Measurements from ENCODE around the gene DGKQ. TPM values are rescaled to one million over a fixed set of nuclear protein-coding genes. Genes with fewer than 3 reads are reported as not detected.
"Not testable (repeated sequence)": the region's sequence is repeated elsewhere in the genome, so short reads cannot be mapped to it uniquely, and the experiment has no call there.

Gene DGKQ
- total and polyA plus RNA-seq, 2 donors from 2014 or later, result 3.5 to 13.7 TPM

DNA sequence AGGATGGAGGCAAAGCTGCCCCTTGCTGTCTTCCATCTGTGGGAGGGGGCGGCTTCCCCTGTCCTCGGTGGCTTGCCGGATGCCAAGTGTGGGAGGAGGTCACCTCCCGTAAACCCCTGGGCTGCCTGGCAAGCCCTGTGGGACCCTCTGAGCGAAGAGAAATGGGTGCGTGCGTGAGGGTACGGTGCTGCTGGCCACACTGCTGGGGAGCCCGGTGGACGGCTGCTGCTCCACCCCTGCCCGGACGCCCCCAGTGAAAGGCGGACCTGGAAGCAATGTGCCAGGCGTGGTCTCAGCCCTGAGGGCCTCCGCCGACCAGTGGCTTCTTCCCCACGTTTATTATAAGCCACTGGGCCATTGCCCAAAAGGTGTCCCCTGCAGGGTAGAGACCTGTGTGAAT is 8.9 kb upstream of the DGKQ start:
- Histone ChIP-seq H3K4me1 (ENCODE audit: control insufficient read depth in 2 of 3, insufficient read depth in 2 of 3, low read depth in 1 of 3, low read length in 3 of 3) (peaks cover 0 to 11% (median 6%) of the 10 kb centered on the region in 3 donors), H3K9me3 (ENCODE audit: control insufficient read depth in 2 of 3, insufficient read depth in 1 of 3, low read length in 3 of 3) (no peaks in the 10 kb centered on the region), H3K27ac (ENCODE audit: low read depth in 2 of 2, low read length in 2 of 2) (no peak overlapping the region), H3K4me3 (ENCODE audit: low read length in 3 of 3) (no peak overlapping the region), H3K36me3 (ENCODE audit: control insufficient read depth in 2 of 3, insufficient read depth in 3 of 3, low read length in 3 of 3) (no peaks in the 10 kb centered on the region), H3K9ac (ENCODE audit: low read length in 3 of 3) (no peak overlapping the region), H3K27me3 (ENCODE audit: control insufficient read depth, insufficient read depth, low read length) (no peaks in the 10 kb centered on the region)
- intact Hi-C loops (cut with DNase I), result no loop called here
- TF ChIP-seq, protein P1, sequence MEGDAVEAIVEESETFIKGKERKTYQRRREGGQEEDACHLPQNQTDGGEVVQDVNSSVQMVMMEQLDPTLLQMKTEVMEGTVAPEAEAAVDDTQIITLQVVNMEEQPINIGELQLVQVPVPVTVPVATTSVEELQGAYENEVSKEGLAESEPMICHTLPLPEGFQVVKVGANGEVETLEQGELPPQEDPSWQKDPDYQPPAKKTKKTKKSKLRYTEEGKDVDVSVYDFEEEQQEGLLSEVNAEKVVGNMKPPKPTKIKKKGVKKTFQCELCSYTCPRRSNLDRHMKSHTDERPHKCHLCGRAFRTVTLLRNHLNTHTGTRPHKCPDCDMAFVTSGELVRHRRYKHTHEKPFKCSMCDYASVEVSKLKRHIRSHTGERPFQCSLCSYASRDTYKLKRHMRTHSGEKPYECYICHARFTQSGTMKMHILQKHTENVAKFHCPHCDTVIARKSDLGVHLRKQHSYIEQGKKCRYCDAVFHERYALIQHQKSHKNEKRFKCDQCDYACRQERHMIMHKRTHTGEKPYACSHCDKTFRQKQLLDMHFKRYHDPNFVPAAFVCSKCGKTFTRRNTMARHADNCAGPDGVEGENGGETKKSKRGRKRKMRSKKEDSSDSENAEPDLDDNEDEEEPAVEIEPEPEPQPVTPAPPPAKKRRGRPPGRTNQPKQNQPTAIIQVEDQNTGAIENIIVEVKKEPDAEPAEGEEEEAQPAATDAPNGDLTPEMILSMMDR (IDR thresholded peaks at IDR 0.05; ENCODE audit: borderline replicate concordance, extremely low read depth, insufficient read depth), result no peak
- DNase-seq, result no peak
- no peak for FAIRE-seq

DNA sequence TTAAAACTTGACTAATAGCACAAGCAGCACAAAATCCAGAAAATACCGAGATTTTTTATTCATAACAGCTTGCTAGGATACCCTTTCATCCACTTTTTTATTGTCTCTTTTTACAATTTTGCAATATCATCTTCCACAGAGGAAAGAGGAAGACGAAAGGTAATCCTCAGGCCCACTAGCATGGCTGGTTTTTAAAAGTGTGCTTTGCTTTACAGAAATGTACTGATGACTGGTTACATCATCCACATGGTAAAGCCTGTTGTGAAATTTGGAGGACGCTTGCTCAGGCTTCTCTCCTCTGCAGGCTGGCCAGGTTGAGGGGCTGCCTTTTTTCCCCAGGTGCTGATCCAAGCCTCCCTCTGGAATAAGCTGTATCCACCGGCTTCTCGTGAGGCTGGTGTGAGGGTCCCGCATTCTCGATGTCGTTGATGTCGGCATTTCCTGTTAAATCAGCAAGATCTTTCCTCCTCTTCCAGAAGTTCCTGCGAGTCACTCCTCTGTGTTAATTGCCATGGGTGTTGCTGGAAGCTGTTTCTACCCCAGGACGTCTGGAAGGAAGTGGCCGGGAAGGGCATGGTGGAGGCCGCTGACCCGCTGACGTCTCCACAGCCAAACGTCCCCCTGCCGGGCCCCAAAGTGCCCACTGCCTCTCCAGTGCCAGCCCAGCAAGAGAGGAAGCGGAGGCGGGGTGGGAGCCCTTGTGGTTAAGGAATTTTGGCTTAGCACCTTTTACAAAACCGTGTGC is 5.8 kb upstream of the DGKQ start:
- H3K4me3 ChIP-seq (ENCODE audit: low read length in 3 of 3), result no peak overlapping the region
- DNase-seq (no peak), FAIRE-seq (no peak)
- no peak overlapping the region for H3K27ac ChIP-seq (ENCODE audit: low read depth in 2 of 2, low read length in 2 of 2)
- TF ChIP-seq, protein P1 (IDR thresholded peaks at IDR 0.05; ENCODE audit: borderline replicate concordance, extremely low read depth, insufficient read depth), result no peak
- no peaks in the 10 kb centered on the region for H3K36me3 ChIP-seq (ENCODE audit: control insufficient read depth in 2 of 3, insufficient read depth in 3 of 3, low read length in 3 of 3)
- intact Hi-C loops (cut with DNase I), result no loop called here
- no peak overlapping the region for H3K9ac ChIP-seq (ENCODE audit: low read length in 3 of 3)
- no peaks in the 10 kb centered on the region for H3K27me3 ChIP-seq (ENCODE audit: control insufficient read depth, insufficient read depth, low read length)
- no peaks in the 10 kb centered on the region for H3K9me3 ChIP-seq (ENCODE audit: control insufficient read depth in 2 of 3, insufficient read depth in 1 of 3, low read length in 3 of 3)
- H3K4me1 ChIP-seq (ENCODE audit: control insufficient read depth in 2 of 3, insufficient read depth in 2 of 3, low read depth in 1 of 3, low read length in 3 of 3), result no peaks in the 10 kb centered on the region

DNA sequence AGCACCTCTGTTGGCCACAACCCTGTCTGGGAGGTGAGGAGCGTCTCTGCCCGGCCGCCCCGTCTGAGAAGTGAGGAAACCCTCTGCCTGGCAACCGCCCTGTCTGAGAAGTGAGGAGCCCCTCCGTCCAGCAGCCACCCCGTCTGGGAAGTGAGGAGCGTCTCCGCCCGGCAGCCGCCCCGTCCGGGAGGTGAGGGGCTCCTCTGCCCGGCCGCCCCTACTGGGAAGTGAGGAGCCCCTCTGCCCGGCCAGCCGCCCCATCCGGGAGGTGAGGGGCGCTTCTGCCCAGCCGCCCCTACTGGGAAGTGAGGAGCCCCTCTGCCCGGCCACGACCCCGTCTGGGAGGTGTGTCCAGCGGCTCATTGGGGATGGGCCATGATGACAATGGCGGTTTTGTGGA is 2.6 kb upstream of the DGKQ start:
- H3K4me3 ChIP-seq (ENCODE audit: low read length in 3 of 3); H3K9me3 ChIP-seq (ENCODE audit: control insufficient read depth in 2 of 3, insufficient read depth in 1 of 3, low read length in 3 of 3); FAIRE-seq; H3K9ac ChIP-seq (ENCODE audit: low read length in 3 of 3); intact Hi-C loops (cut with DNase I); H3K36me3 ChIP-seq (ENCODE audit: control insufficient read depth in 2 of 3, insufficient read depth in 3 of 3, low read length in 3 of 3); H3K27ac ChIP-seq (ENCODE audit: low read depth in 2 of 2, low read length in 2 of 2); H3K27me3 ChIP-seq (ENCODE audit: control insufficient read depth, insufficient read depth, low read length); DNase-seq: not testable (repeated sequence)
- peaks cover 0 to 18% (median 5%) of the 10 kb centered on the region in 3 donors for H3K4me1 ChIP-seq (ENCODE audit: control insufficient read depth in 2 of 3, insufficient read depth in 2 of 3, low read depth in 1 of 3, low read length in 3 of 3)

DNA sequence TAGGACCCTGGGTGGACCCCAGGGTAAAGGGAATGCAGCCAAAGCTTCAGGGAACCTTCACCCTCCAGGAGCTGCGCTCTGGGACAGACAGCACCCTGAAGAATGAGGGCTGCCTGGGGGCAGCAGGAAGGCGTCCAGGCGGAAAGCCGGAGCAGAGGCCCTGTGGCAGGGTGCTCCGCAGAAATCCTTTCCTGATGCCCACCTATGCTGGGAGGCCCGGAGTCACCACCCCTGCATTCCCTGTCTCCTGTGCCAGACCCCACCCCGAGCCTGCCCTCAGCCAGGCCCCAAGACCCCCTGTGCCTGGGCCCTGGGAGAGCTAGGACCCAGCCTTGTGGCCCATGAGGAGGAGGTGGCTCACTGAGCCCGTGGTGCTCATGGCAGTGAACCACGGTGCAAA is 1.3 kb upstream of the DGKQ start:
- TF ChIP-seq, protein P1 (IDR thresholded peaks at IDR 0.05; ENCODE audit: borderline replicate concordance, extremely low read depth, insufficient read depth), result no peak
- Histone ChIP-seq H3K9me3 (ENCODE audit: control insufficient read depth in 2 of 3, insufficient read depth in 1 of 3, low read length in 3 of 3) (no peaks in the 10 kb centered on the region), H3K4me3 (ENCODE audit: low read length in 3 of 3) (no peak overlapping the region), H3K27me3 (ENCODE audit: control insufficient read depth, insufficient read depth, low read length) (no peaks in the 10 kb centered on the region), H3K27ac (ENCODE audit: low read depth in 2 of 2, low read length in 2 of 2) (no peak overlapping the region), H3K9ac (ENCODE audit: low read length in 3 of 3) (no peak overlapping the region), H3K4me1 (ENCODE audit: control insufficient read depth in 2 of 3, insufficient read depth in 2 of 3, low read depth in 1 of 3, low read length in 3 of 3) (peaks cover 0 to 18% (median 5%) of the 10 kb centered on the region in 3 donors), H3K36me3 (ENCODE audit: control insufficient read depth in 2 of 3, insufficient read depth in 3 of 3, low read length in 3 of 3) (no peaks in the 10 kb centered on the region)
- DNase-seq, result no peak
- intact Hi-C loops (cut with DNase I), result no loop called here
- no peak for FAIRE-seq

Data from kidney (tissue), 14 donors.